DMS114 treated with DMSO at 0.1 percent for 48 hours (cell line): ENCODE measurements around the gene SLC38A3.

Experiments
- DNase-seq: peaks from one replicate; lab custom pipeline; 2025; ENCODE audit not compliant: unreplicated experiment; lab: John Stamatoyannopoulos, UW

SLC38A3 gene

DNA sequence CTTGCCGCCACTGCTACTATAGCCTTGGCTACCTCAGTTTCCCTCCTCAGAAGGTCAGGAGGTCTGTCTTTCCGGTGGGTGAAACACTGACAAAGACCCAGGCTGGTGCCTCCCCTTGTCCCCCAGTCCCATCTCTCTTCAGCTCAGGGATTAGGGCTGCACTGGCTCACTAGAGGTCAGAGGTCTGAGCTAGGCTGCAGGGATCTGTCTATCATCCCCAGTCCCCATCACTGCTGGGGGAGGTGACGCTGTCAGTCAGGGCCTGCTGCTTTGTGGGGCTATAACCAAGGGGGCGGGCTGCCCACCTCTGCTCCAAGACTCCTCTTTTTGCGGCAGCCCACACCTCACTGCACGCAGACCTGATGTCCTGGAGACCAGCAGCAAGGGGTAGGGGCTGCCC lies 36.3 kb upstream of the SLC38A3 start:
- DNase-seq = no peak

DNA sequence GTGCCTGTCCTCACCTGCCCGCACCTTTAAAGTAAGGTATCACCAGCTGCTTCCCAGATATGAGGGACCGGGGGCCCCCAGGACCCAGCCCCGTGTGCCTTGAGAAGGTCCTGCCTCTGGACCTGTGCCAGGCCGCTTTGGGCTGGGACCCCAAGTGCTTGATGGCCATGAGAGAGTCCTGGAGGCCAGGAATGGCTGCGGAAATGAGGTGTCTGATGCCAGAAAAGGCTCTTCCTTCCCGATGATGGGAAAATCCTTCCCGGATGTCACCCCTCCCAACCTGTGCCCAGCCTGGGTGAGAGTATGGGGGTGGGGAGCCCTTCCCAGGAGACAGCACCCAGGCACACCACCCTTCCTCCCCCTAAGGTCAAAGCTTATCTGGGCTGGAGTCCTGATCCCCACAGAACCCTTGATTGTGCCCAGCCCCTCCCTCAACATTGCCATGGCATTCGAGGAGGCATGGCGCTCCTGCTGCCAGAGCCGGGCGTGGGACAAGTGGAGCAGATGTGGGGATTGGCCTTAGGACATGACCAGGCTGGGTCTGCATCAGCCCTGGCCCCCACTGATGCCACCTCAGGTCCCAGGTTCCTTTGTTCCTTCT lies 35.7 kb upstream of the SLC38A3 start:
- no peak for DNase-seq

- no peak for DNase-seq
These were observed 35.2 kb upstream of the SLC38A3 start for GRCh38 chr3:50169858-50170257.

GRCh38 chr3:50170689-50171088 lies 34.4 kb upstream of the SLC38A3 start:
- DNase-seq = no peak

GRCh38 chr3:50171540-50172301 lies 33.4 kb upstream of the SLC38A3 start:
- no peak for DNase-seq

- DNase-seq = no peak
These were observed 32.3 kb upstream of the SLC38A3 start for GRCh38 chr3:50172626-50173220.

DNA sequence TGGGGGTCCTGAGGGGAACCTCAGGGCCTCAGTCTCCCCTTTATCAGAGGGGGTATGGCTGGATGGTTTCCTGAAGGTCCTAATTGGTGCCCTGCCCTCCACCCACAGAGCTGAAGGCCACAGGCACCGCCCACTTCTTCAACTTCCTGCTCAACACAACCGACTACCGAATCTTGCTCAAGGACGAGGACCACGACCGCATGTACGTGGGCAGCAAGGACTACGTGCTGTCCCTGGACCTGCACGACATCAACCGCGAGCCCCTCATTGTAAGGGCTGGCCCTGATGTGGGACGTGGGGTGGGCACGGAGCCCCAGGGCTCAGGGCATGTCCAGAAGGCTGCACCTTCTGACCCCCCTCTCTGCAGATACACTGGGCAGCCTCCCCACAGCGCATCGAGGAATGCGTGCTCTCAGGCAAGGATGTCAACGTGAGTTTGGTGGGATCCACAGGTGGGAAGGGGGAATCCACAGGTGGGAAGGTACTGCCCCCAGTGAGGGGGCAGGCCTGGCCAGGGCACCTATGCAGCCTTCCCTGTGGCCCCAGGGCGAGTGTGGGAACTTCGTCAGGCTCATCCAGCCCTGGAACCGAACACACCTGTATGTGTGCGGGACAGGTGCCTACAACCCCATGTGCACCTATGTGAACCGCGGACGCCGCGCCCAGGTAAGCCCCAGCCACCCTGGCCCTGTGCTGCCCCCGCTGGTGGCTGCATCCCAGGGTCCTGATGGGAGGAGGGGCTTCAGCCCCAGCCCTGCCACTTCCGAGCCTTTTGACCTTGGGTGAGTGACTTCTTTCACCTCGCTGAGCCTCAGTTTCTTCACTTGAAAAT lies 31.2 kb upstream of the SLC38A3 start:
- DNase-seq = no peak

DNA sequence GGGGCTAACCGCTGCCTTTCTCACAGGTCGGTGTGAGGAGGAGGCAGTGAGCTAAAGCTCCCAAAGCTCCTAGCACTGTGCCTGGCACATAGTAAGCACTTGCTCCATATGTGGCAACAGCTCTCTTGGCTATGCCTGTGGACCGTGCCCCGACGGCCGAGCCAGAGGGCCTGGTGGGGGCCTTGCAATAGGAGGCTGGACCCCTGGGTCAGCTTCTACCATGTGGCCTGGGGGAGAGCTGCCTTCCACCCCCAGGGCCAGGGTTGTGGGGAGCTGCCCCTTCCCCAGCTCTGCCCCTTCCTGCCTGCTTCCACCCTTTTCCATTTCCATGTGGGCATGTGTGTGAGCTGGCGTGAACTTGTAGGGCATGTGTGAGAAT lies 30.6 kb upstream of the SLC38A3 start:
- no peak for DNase-seq

- DNase-seq = no peak
These were observed 30.0 kb upstream of the SLC38A3 start for GRCh38 chr3:50174947-50175524.

GRCh38 chr3:50177346-50177745 lies 27.7 kb upstream of the SLC38A3 start:
- DNase-seq = no peak

GRCh38 chr3:50179710-50180109 lies 25.4 kb upstream of the SLC38A3 start:
- DNase-seq = no peak

DNA sequence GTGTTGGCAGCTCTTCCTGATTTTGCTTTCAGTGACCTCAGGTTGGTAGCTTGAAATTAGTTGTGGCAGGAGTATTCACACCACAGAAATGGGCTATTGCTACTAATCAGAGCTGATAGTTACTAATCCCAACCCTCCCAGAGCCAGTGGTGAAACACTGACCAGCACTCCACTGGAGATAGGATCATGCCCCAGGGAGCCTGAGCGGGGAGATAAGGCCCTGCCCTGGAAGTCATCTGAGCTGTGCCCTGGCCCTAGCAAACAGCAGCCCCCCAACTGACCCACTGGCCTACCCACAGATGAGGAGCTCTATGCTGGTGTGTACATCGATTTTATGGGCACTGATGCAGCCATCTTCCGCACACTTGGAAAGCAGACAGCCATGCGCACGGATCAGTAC lies 23.1 kb upstream of the SLC38A3 start:
- DNase-seq = no peak

- no peak for DNase-seq
These were observed 22.5 kb upstream of the SLC38A3 start for GRCh38 chr3:50182533-50183099.

GRCh38 chr3:50183755-50184154 lies 21.3 kb upstream of the SLC38A3 start:
- DNase-seq = no peak

DNA sequence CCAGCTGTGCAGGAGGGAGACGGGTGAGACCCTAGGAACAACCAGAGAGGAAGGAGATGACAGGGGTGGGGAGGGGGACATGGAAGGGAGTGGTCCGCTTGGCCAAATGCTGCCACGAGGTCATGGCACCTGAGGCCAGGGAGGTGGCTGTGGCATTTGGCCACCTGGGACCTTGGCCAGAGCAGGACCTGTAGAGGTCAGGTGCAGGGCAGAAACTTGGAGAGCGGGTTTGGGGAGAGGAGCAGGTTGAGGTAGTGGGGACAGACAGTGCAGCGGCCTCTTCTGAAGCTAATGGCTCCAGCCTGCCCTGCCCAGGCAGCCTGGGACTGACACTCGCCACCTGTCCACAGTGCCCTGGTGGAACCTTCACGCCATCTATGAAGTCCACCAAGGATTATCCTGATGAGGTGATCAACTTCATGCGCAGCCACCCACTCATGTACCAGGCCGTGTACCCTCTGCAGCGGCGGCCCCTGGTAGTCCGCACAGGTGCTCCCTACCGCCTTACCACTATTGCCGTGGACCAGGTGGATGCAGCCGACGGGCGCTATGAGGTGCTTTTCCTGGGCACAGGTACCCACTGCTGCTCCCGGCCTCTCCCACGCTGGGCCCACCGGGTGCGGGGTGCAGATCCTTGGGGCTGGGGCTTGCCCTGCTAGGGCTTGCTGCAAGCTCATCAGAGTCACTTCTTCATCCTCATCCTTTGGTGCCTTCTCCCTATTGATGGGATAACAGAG lies 20.7 kb upstream of the SLC38A3 start:
- DNase-seq = no peak

DNA sequence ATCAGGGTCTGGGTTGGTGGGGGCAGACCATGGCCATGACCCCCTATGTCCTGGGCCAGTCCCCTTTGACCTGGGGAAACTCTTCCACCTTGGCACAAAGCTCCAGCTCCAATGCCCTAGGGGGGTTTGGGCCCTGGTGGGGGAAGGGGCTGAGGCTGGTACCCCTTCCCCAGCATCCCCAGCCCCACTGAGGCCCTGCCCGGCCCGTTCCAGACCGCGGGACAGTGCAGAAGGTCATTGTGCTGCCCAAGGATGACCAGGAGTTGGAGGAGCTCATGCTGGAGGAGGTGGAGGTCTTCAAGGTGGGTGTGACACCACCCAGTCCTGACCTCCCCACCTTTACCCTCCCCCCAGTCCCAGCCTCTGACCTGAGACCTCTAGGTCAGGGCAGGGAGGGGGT lies 19.8 kb upstream of the SLC38A3 start:
- no peak for DNase-seq

DNA sequence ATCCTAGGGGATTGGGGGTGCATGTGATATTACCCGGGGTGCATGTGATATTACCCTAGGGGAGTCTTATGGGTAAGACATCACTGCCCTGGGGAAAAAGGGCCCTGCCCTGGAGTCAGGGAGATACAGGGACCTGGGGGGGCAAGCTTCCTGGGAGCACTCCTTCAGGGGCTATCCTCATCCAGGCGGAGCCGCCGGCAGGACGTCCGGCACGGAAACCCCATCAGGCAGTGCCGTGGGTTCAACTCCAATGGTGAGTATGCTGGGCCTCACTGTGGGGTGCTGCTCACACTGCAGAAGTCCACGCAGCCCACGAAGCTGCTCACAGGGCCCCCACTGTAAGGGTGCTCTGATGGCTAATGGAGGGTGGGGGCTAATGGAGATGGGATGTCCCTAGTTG lies 19.0 kb upstream of the SLC38A3 start:
- DNase-seq = no peak

GRCh38 chr3:50187750-50188149 lies 17.3 kb upstream of the SLC38A3 start:
- no peak for DNase-seq

- peak; percentile 63 for DNase-seq
These were observed 15.8 kb upstream of the SLC38A3 start for GRCh38 chr3:50189274-50189673.

DNA sequence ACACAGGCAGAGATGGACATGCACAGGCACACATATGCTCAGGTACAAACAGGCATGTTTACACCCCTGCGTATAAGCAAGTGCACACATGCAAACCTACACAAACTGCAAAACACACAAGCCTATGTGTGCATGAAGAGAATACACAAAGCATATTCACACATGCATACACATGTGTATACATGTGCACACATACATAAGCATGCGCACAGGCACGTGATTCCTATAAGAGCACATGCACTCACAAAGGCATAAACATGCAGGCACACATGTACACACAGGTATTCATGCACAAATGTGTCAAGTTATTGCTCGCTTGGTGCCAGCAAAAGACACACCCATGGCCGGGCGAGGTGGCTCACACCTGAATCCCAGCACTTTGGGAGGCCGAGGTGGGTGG lies 15.1 kb upstream of the SLC38A3 start:
- DNase-seq = no peak
